Liver (tissue), 3 donors: ENCODE results near the gene MYB.

Experiments
- ATF3 ChIP-seq: IDR thresholded peaks from 2 replicates; pipeline ENCODE4 v1.6.1; 2016; ENCODE audit warnings: antibody characterized with exemption
- FOXA1 ChIP-seq: IDR thresholded peaks from 2 replicates; pipeline ENCODE4 v1.6.1; 2016; ENCODE audit warnings: antibody characterized with exemption
- HNF4A ChIP-seq, 2 donors: conservative IDR thresholded peaks; 2 replicates each; pipeline ENCODE4 v1.6.1; 2016; ENCODE audit warnings: antibody characterized with exemption in 2 of 2, mild to moderate bottlenecking in 2 of 2
- HNF4G ChIP-seq: IDR thresholded peaks from 2 replicates; pipeline ENCODE4 v1.6.1; 2016; ENCODE audit warnings: antibody characterized with exemption
- JUND ChIP-seq, 2 donors: IDR thresholded peaks; 2 replicates each; pipeline ENCODE4 v1.6.1; 2016; ENCODE audit warnings: antibody characterized with exemption in 2 of 2
- RAD21 ChIP-seq, 2 donors: IDR thresholded peaks; 2 replicates each; pipeline ENCODE4 v1.6.1; 2016; ENCODE audit warnings: antibody characterized with exemption in 2 of 2, mild to moderate bottlenecking in 2 of 2
- REST ChIP-seq: IDR thresholded peaks from 2 replicates; pipeline ENCODE4 v1.6.1; 2016; ENCODE audit warnings: antibody characterized with exemption, mild to moderate bottlenecking
- RXRA ChIP-seq, 2 donors: IDR thresholded peaks; 2 replicates each; pipeline ENCODE4 v1.6.1; 2017 to 2018; ENCODE audit warnings: antibody characterized with exemption in 2 of 2, mild to moderate bottlenecking in 1 of 2
- SP1 ChIP-seq: IDR thresholded peaks from 2 replicates; pipeline ENCODE4 v1.6.1; 2018; ENCODE audit warnings: antibody characterized with exemption, mild to moderate bottlenecking
- TAF1 ChIP-seq: conservative IDR thresholded peaks from 2 replicates; pipeline ENCODE4 v1.6.1; 2016; ENCODE audit warnings: antibody characterized with exemption, mild to moderate bottlenecking
- TF ChIP-seq, protein P1 (sequence below): fragments of 150-350 bp; IDR thresholded peaks from 2 replicates; pipeline ENCODE4 v1.5.1; 2017; ENCODE audit warnings: improper control_type of control experiment, low read depth, low read length; ENCODE audit not compliant: missing input control
- TF ChIP-seq, protein P2 (sequence below): IDR thresholded peaks from 2 replicates; pipeline ENCODE4 v1.6.1; 2016; ENCODE audit warnings: antibody characterized with exemption
- donor health status: healthy.
- donor health status: healthy.

GRCh38 chr6:135268740-135269139, 87.6 kb downstream of the MYB start:
- TF ChIP-seq, protein P1, sequence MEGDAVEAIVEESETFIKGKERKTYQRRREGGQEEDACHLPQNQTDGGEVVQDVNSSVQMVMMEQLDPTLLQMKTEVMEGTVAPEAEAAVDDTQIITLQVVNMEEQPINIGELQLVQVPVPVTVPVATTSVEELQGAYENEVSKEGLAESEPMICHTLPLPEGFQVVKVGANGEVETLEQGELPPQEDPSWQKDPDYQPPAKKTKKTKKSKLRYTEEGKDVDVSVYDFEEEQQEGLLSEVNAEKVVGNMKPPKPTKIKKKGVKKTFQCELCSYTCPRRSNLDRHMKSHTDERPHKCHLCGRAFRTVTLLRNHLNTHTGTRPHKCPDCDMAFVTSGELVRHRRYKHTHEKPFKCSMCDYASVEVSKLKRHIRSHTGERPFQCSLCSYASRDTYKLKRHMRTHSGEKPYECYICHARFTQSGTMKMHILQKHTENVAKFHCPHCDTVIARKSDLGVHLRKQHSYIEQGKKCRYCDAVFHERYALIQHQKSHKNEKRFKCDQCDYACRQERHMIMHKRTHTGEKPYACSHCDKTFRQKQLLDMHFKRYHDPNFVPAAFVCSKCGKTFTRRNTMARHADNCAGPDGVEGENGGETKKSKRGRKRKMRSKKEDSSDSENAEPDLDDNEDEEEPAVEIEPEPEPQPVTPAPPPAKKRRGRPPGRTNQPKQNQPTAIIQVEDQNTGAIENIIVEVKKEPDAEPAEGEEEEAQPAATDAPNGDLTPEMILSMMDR, result no peak
- TF ChIP-seq HNF4A (conservative IDR thresholded peaks at IDR 0.05), result no peak
- no peak for TF ChIP-seq REST
- TF ChIP-seq ATF3, result no peak
- TF ChIP-seq TAF1, result no peak
- TF ChIP-seq RXRA (IDR thresholded peaks at IDR 0.05), result no peak
- TF ChIP-seq, protein P2, sequence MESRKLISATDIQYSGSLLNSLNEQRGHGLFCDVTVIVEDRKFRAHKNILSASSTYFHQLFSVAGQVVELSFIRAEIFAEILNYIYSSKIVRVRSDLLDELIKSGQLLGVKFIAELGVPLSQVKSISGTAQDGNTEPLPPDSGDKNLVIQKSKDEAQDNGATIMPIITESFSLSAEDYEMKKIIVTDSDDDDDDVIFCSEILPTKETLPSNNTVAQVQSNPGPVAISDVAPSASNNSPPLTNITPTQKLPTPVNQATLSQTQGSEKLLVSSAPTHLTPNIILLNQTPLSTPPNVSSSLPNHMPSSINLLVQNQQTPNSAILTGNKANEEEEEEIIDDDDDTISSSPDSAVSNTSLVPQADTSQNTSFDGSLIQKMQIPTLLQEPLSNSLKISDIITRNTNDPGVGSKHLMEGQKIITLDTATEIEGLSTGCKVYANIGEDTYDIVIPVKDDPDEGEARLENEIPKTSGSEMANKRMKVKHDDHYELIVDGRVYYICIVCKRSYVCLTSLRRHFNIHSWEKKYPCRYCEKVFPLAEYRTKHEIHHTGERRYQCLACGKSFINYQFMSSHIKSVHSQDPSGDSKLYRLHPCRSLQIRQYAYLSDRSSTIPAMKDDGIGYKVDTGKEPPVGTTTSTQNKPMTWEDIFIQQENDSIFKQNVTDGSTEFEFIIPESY, result no peak
- no peak for TF ChIP-seq SP1
- no peak for TF ChIP-seq FOXA1
- TF ChIP-seq JUND (IDR thresholded peaks at IDR 0.05), result no peak
- TF ChIP-seq HNF4G, result no peak
- TF ChIP-seq RAD21 (IDR thresholded peaks at IDR 0.05), result no peak
